HG03045 (cell line): ENCODE data around the gene MALAT1.

Experiments
- ATAC-seq: cut with Tn5 transposase; IDR thresholded peaks from one replicate; pipeline ENCODE4 v1.9.1; 2021; ENCODE audit warnings: mild to moderate bottlenecking, moderate library complexity; ENCODE audit not compliant: unreplicated experiment

Gene MALAT1

DNA sequence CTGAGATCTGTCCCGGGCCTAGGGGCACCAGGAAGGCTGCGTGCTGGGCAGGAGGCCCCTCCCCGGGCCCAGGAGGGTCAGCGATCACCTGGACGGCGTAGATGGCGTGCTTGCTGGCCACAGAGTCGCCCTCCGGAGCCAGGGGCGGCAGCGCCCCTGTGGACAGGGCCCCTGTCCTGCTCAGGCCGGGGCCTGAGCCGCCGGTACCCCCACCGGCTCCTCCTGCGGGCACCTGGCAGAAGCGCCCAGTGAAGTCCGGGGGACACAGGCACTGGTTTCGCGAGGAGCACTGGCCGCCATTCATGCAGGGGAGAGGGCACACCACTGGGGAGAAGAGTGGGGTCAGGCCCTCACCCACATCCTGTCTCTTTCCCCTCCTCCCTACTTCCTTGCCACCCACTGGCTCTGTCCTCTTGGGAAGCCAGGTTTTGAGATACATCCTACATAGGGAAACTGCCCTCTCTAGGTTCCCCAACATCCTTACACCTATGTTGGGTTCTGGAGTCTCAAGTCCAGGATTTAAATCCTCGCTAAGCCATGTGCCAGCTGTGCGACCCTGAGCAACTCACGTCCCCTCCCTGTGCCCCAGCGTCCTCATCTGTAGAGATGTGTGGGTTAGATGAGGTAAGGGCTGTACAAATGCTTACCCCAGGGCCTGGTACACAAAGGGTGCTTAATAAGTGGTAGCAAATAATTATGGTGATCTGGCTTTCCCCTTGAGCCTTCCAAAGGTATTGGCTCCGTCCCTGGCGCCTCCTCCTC is 55.4 kb downstream of the MALAT1 start:
- ATAC-seq = no peak

GRCh38 chr11:65554842-65555430 is 56.1 kb downstream of the MALAT1 start:
- no peak for ATAC-seq

- ATAC-seq = no peak
These were observed 56.9 kb downstream of the MALAT1 start for GRCh38 chr11:65555693-65556231.
